ENCODE measurements around the gene STAB1.

DNA sequence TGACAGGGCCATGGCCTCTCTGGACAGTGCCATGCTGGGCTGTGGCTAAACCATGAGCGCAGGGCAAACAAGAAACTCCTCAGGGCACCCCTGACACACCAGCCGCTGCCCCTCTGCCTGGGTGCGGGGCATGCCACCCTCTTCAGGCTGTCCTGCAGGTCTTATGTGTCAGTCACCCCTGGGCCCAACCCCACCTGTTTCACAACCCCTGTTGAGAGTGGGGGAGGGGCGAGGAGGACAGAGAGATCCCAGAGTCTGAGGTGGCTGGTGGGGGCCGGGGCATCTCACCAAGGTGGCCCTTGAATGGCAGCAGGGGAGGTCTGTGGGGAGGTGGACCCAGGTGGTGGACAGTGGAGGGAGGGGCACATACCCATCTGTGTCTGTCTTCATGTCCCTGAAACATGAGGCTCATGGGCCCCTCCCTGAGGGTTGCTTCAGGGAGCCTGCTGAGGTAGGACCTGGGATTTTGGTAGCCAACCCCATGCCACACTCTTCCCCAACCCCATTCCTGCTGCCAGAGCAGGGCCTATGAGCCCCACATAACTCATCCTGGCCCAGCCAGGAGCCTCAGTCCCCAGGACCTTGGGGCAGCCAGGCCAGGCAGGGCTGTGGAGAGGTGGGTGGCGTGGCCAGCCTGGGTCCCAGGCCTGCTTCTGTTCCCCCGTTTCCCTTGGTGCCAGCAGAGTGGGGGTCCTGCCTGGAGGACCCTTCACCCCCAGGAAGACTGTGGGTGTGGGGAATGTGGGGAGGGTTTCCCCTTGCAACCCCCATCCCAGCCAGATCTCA is 1.7 kb upstream of the STAB1 start:
- TF ChIP-seq, protein P1, sequence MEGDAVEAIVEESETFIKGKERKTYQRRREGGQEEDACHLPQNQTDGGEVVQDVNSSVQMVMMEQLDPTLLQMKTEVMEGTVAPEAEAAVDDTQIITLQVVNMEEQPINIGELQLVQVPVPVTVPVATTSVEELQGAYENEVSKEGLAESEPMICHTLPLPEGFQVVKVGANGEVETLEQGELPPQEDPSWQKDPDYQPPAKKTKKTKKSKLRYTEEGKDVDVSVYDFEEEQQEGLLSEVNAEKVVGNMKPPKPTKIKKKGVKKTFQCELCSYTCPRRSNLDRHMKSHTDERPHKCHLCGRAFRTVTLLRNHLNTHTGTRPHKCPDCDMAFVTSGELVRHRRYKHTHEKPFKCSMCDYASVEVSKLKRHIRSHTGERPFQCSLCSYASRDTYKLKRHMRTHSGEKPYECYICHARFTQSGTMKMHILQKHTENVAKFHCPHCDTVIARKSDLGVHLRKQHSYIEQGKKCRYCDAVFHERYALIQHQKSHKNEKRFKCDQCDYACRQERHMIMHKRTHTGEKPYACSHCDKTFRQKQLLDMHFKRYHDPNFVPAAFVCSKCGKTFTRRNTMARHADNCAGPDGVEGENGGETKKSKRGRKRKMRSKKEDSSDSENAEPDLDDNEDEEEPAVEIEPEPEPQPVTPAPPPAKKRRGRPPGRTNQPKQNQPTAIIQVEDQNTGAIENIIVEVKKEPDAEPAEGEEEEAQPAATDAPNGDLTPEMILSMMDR (IDR thresholded peaks at IDR 0.05) = no peak
- TF ChIP-seq POLR2A (IDR thresholded peaks at IDR 0.05) = no peak
